CD4-positive, alpha-beta T cell treated with Interleukin-15 for 4 hours (primary cell): Measurements from ENCODE around the gene GUCD1.

Experiments
- DNase-seq: peaks from one replicate; pipeline ENCODE4 v3.0.0-alpha.2; 2020; ENCODE audit warnings: low spot score

The GUCD1 gene

GRCh38 chr22:24590596-24591173, 35.7 kb upstream of the GUCD1 start:
- DNase-seq, result no peak

- DNase-seq, result no peak
Measured at GRCh38 chr22:24589518-24590030, 34.6 kb upstream of the GUCD1 start.

GRCh38 chr22:24588757-24589481, 34.0 kb upstream of the GUCD1 start:
- no peak for DNase-seq

GRCh38 chr22:24588381-24588756, 33.4 kb upstream of the GUCD1 start:
- DNase-seq, result no peak

GRCh38 chr22:24587948-24588347, 33.0 kb upstream of the GUCD1 start:
- DNase-seq, result no peak

GRCh38 chr22:24587251-24587650, 32.3 kb upstream of the GUCD1 start:
- DNase-seq, result no peak

- DNase-seq, result no peak
Measured at GRCh38 chr22:24585927-24586546, 31.1 kb upstream of the GUCD1 start.

- no peak for DNase-seq
Measured at GRCh38 chr22:24585461-24585860, 30.5 kb upstream of the GUCD1 start.

- no peak for DNase-seq
Measured at GRCh38 chr22:24584871-24585411, 30.0 kb upstream of the GUCD1 start.

- no peak for DNase-seq
Measured at GRCh38 chr22:24584166-24584790, 29.3 kb upstream of the GUCD1 start.

- no peak for DNase-seq
Measured at GRCh38 chr22:24583221-24584165, 28.6 kb upstream of the GUCD1 start.

GRCh38 chr22:24582056-24582814, 27.3 kb upstream of the GUCD1 start:
- DNase-seq, result no peak

- no peak for DNase-seq
Measured at GRCh38 chr22:24580276-24580675, 25.3 kb upstream of the GUCD1 start.

GRCh38 chr22:24579258-24579601, 24.3 kb upstream of the GUCD1 start:
- no peak for DNase-seq

- DNase-seq, result no peak
Measured at GRCh38 chr22:24578355-24579257, 23.7 kb upstream of the GUCD1 start.

GRCh38 chr22:24576778-24577177, 21.8 kb upstream of the GUCD1 start:
- no peak for DNase-seq

- no peak for DNase-seq
Measured at GRCh38 chr22:24571266-24571665, 16.3 kb upstream of the GUCD1 start.

GRCh38 chr22:24567668-24568067, 12.7 kb upstream of the GUCD1 start:
- no peak for DNase-seq

- no peak for DNase-seq
Measured at GRCh38 chr22:24566899-24567511, 12.1 kb upstream of the GUCD1 start.
